ENCODE measurements around the gene CPZ.

The CPZ gene

DNA sequence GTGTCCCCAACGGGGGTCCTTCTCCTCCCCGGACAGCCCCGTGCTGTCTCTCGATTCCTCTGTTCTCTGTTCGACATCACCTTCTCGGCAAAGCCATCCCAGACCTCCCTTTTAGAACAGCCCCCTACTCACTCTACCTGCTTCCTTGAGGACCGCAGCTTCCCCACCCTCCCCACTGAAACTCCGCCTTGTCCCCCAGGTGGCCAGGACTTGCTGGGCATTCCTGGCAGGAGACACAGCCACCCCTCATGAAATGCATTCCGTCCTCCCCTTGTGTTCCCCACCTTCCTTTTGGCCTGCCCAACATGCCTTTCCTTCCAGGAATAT lies 47.2 kb upstream of the CPZ start:
- TF ChIP-seq SIN3A (IDR thresholded peaks at IDR 0.05; ENCODE audit: borderline replicate concordance, insufficient read depth, low read length) (no peak), POLR2AphosphoS5 (IDR thresholded peaks at IDR 0.05; ENCODE audit: low read depth, low read length) (no peak), FOXP2 (optimal IDR thresholded peaks at IDR 0.05; ENCODE audit: borderline replicate concordance, extremely low read depth, extremely low read length, insufficient read depth) (no peak), TAF1 (IDR thresholded peaks at IDR 0.05; ENCODE audit: borderline replicate concordance, insufficient read depth, low read length) (no peak)
- TF ChIP-seq, protein P1, sequence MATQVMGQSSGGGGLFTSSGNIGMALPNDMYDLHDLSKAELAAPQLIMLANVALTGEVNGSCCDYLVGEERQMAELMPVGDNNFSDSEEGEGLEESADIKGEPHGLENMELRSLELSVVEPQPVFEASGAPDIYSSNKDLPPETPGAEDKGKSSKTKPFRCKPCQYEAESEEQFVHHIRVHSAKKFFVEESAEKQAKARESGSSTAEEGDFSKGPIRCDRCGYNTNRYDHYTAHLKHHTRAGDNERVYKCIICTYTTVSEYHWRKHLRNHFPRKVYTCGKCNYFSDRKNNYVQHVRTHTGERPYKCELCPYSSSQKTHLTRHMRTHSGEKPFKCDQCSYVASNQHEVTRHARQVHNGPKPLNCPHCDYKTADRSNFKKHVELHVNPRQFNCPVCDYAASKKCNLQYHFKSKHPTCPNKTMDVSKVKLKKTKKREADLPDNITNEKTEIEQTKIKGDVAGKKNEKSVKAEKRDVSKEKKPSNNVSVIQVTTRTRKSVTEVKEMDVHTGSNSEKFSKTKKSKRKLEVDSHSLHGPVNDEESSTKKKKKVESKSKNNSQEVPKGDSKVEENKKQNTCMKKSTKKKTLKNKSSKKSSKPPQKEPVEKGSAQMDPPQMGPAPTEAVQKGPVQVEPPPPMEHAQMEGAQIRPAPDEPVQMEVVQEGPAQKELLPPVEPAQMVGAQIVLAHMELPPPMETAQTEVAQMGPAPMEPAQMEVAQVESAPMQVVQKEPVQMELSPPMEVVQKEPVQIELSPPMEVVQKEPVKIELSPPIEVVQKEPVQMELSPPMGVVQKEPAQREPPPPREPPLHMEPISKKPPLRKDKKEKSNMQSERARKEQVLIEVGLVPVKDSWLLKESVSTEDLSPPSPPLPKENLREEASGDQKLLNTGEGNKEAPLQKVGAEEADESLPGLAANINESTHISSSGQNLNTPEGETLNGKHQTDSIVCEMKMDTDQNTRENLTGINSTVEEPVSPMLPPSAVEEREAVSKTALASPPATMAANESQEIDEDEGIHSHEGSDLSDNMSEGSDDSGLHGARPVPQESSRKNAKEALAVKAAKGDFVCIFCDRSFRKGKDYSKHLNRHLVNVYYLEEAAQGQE (IDR thresholded peaks at IDR 0.05; ENCODE audit: insufficient read depth in 1 of 2, low read depth in 2 of 2, low read length in 2 of 2) = no peak

DNA sequence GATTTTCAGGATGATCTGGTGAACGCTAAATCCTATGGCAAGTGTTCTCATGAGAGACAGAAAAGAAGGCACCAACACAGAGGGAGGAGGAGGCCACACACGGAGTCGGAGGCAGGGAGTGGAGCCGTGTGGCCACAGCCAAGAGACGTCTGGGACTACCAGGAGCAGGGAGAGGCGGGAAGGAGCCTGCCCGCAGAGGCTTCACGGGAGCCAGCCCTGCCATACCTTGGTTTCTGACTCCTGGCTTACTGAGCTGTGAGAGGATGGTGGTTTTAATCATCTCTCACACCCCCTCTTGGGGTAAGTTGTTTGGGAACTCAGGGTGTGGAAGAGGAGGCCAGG lies 45.8 kb upstream of the CPZ start:
- TF ChIP-seq POLR2AphosphoS5 (IDR thresholded peaks at IDR 0.05; ENCODE audit: low read depth, low read length) (no peak), TAF1 (IDR thresholded peaks at IDR 0.05; ENCODE audit: borderline replicate concordance, insufficient read depth, low read length) (no peak), FOXP2 (optimal IDR thresholded peaks at IDR 0.05; ENCODE audit: borderline replicate concordance, extremely low read depth, extremely low read length, insufficient read depth) (no peak), SIN3A (IDR thresholded peaks at IDR 0.05; ENCODE audit: borderline replicate concordance, insufficient read depth, low read length) (no peak)
- TF ChIP-seq, protein P1 (IDR thresholded peaks at IDR 0.05; ENCODE audit: insufficient read depth in 1 of 2, low read depth in 2 of 2, low read length in 2 of 2) = no peak

DNA sequence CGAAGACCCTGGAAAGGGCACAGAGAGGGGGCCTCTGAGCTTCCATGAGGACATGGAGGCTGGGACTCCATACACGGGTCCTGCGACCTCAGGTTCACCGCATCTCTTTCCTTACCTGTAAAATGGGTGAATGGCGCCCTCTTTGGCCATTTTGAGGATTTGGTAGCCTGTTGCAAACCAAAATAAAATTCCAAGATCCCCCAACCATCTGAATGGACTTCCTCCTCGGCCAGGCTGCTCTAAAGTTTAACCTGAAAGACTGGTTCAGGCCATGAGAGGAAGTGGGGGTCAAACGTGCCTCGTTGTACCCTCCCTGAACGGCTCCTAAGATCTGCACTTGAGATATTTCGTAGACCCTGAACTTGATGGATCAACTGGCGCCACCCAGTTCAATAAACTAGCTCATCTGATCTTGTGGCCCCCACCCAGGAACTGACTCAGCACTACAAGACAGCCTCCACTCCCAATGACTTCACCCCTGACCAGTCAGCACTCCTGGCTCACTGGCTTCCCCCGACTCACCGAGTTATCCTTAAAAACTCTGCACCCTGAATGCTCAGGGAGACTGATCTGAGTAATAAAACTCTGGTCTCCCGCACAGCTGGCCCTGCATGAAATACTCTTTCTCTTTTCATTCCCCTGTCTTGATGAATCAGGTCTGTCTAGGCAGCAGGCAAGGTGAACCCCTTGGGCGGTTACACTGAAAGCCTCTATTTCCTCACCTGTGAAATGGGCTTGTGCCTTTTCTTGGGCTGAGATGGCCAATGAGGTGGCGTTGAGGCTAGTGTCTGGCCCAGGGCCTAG lies 45.3 kb upstream of the CPZ start:
- TF ChIP-seq TAF1 (IDR thresholded peaks at IDR 0.05; ENCODE audit: borderline replicate concordance, insufficient read depth, low read length) (no peak), FOXP2 (optimal IDR thresholded peaks at IDR 0.05; ENCODE audit: borderline replicate concordance, extremely low read depth, extremely low read length, insufficient read depth) (no peak), SIN3A (IDR thresholded peaks at IDR 0.05; ENCODE audit: borderline replicate concordance, insufficient read depth, low read length) (no peak)

DNA sequence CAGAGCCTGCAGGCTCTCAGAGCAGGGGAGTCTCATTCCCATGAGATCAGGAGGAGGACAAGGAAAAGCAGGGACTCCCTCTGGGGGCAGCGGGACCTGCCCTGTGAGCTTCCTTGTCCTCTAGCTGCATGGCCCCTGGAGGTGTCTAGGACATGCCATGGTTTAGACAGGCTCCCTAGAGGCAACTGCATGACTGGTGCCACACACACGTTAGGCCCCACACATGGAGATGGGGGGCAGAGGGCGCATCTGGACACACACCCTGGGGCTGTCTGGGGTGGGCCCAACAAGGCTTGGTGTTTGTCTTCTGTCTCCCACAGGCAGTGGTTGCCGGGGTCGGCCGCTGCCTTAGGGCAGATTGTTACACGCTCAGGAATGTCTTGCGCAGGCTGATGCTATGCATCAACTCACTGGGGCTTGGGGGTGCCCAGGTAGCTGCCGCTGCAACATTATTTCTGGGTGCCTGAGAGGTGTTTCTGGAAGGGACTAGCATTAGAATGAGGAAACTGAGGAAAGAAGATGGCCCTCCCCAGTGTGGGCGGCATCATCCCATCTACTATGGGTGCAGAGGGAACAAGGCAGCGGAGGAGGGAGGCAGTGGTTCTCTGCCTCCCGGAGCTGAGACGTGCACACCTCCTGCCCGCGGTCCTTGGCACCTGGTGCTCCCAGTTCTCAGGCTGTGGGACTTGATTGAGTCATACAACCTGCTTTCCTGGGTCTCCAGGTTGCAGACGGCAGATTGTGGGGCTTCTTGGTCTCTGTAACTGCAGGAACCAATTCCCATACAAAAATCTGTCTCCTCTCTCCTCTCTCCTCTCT lies 44.4 kb upstream of the CPZ start:
- no peak for TF ChIP-seq TAF1 (IDR thresholded peaks at IDR 0.05; ENCODE audit: borderline replicate concordance, insufficient read depth, low read length)
- TF ChIP-seq, protein P1 (IDR thresholded peaks at IDR 0.05; ENCODE audit: insufficient read depth in 1 of 2, low read depth in 2 of 2, low read length in 2 of 2) = no peak
- TF ChIP-seq POLR2AphosphoS5 (IDR thresholded peaks at IDR 0.05; ENCODE audit: low read depth, low read length) = no peak
- TF ChIP-seq SIN3A (IDR thresholded peaks at IDR 0.05; ENCODE audit: borderline replicate concordance, insufficient read depth, low read length) = no peak
- no peak for TF ChIP-seq FOXP2 (optimal IDR thresholded peaks at IDR 0.05; ENCODE audit: borderline replicate concordance, extremely low read depth, extremely low read length, insufficient read depth)

DNA sequence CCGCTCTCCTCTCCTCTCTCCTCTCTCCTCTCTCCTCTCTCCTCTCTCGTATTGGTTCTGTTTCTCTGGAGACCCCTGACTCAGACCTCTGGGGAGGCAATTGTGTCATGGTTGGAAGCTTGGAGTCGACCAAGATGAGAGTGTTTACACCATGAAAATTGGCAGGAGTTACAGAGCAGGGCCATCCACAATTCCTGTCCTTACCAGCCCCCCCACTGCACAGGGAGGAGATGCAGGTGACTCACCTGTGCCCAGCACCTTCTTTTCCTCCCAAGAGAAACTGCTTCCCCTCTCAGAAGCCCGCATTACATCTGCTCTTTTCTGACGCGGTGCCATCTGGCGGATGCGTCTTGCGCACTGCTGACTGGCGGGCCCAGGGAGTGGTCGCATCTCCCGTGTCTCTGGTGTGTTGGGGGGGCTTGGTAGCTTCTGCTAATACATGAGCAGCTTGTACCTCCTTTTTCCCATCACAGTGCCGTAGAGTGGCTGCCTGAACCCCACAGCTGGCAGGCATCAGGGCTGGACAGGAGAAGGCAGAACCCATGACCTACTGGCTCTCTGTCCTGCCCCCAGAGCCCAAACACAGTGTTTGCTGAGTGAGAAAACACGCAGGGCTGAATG lies 43.7 kb upstream of the CPZ start:
- TF ChIP-seq POLR2AphosphoS5 (IDR thresholded peaks at IDR 0.05; ENCODE audit: low read depth, low read length) (no peak), TAF1 (IDR thresholded peaks at IDR 0.05; ENCODE audit: borderline replicate concordance, insufficient read depth, low read length) (no peak), SIN3A (IDR thresholded peaks at IDR 0.05; ENCODE audit: borderline replicate concordance, insufficient read depth, low read length) (no peak), FOXP2 (optimal IDR thresholded peaks at IDR 0.05; ENCODE audit: borderline replicate concordance, extremely low read depth, extremely low read length, insufficient read depth) (no peak)
- TF ChIP-seq, protein P1 (IDR thresholded peaks at IDR 0.05; ENCODE audit: insufficient read depth in 1 of 2, low read depth in 2 of 2, low read length in 2 of 2) = no peak

Measured in PFSK-1 (cell line).